ENCODE results near the gene FXYD1. TPM values are rescaled to one million over a fixed set of nuclear protein-coding genes. Genes with fewer than 3 reads are reported as not detected.
A peak's percentile ranks its signal among the peaks of the same experiment; 100 is the strongest.
"Not testable (repeated sequence)": the region's sequence is repeated elsewhere in the genome, so short reads cannot be mapped to it uniquely, and the experiment has no call there.

The FXYD1 gene
- total RNA-seq (2014; rRNA removed; shearing (Covaris generic)) = not detected in 2 replicates

DNA sequence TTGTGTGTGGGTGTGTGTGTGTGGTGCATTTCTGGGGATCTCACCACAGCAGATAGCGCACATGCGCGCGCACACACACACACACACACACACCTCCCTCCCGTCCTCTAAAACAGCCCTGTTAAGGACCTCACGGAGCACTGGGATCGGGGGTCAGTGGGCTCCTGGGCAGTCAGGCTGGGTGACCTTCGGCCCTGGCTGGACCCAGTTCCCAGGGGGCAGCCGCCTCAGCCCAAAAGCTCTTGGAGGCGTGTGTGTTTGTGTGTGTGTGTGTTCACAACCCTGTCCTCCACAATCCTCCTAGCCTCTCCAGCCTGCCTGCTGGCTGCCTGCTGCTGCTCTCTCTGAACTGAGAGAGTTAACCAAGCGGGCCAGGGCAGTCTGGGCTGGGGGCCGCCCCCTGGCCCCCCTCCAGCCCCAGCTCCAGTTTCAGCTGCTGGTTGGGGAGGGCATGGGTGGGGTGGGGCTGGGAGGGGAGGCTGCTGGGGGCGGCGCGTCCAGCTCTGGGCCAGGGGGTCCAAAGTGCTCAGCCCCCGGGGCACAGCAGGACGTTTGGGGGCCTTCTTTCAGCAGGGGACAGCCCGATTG lies at the start of gene FXYD1:
Gene FXYD1 (plus strand): TSS at position 520 of the 588 bp plus-strand sequence. CDS start 1,256 bp downstream, outside the sequence.
- Histone ChIP-seq H3K36me3 (no peaks in the 10 kb centered on the region), H3K4me3 (no peak within 1 kb of the TSS), H3K9me3 (replicated peaks) (no peaks in the 10 kb centered on the region), H3K27ac (no peak within 1 kb of the TSS), H3K27me3 (peaks cover 20% of the 10 kb centered on the region), H3K4me1 (no peaks in the 10 kb centered on the region)
- DNase-seq = no peak

DNA sequence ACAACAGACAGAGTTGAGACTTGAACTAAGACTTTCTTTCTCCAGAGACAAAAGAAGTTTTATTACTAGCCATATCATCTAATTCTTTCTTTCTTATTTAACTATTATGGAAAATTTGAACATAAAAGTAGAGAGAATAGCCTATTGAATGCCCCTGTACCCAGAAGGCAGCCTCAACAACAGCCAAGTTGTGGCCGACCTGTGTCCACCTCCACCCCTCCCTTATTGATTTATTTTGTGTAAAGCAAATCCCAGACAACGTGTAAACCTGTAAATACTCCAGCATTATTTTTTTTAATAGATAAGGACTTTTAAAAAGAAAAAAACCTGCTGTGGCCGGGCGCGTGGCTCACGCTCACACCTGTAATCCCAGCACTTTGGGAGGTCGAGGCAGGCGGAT lies 49.1 kb upstream of the FXYD1 start:
- Histone ChIP-seq H3K27me3 (0 out of 2 replicates have a peak, but pooled peaks cover 2% of the 10 kb centered on the region), H3K27ac (no peak overlapping the region), H3K36me3 (no peaks in the 10 kb centered on the region), H3K4me1 (peaks cover 9% of the 10 kb centered on the region; the same call in 1 of the 2 replicates), H3K4me3 (no peak overlapping the region), H3K9me3 (replicated peaks) (no peaks in the 10 kb centered on the region)
- DNase-seq = no peak

DNA sequence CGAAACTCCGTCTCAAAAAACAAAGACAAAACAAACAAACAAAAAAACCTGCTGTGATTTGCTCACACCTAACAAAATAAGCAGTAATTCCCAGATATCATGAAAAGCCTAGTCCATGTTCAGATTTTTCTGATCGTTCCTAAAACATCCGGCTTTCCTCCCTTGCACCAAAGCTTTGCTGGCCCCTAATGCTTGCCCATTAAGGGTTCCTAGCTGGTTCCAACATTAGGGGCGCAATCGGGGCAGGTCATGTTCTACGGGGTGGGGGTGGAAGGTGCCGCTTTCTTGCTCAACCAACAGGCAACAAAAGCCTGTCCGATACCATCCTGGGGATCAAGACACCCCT lies 48.5 kb upstream of the FXYD1 start:
- no peak overlapping the region for H3K27ac ChIP-seq
- no peaks in the 10 kb centered on the region for H3K9me3 ChIP-seq (replicated peaks)
- no peaks in the 10 kb centered on the region for H3K36me3 ChIP-seq
- H3K4me1 ChIP-seq = peaks cover 9% of the 10 kb centered on the region; the same call in 1 of the 2 replicates
- no peak for DNase-seq
- H3K27me3 ChIP-seq = 0 out of 2 replicates have a peak, but pooled peaks cover 2% of the 10 kb centered on the region
- no peak overlapping the region for H3K4me3 ChIP-seq

DNA sequence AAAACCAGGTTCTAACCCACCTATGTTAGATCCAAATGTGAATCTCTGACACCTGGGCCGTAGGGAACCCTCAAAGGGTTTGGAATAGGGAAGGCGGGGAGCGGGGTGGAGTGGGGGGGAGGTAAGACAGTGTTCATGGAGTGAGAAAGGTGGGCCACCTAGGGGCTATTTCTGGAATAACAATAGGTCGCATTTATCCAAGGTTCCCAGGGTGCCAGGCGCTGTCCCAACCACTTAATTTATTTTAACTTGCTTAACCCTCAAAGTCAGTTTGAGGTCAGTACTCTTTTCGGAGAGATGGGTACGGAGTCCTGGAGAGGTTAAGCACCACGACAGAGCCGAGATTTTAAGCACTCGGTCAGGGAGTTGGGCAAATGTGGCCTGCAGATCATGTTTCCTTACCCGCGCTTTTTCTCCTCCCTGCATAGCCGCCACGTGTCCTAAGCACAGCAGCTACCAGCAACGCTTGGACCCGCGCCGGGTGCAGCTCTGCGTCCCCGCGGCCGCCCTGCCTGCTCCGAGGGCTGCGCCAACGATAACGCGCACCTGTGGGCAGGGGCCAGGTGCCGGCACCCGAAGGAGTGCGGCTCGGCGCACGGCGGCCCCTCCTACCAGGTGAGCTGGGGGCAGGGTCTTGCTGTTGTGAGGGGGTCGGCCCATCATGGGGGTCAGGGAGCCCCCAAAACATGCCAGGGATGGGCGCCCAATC lies 48.0 kb upstream of the FXYD1 start:
- Histone ChIP-seq H3K27ac (no peak overlapping the region), H3K27me3 (0 out of 2 replicates have a peak, but pooled peaks cover 2% of the 10 kb centered on the region), H3K4me3 (no peak overlapping the region), H3K36me3 (no peaks in the 10 kb centered on the region), H3K9me3 (replicated peaks) (no peaks in the 10 kb centered on the region), H3K4me1 (peaks cover 9% of the 10 kb centered on the region; the same call in 1 of the 2 replicates)
- peak; percentile 45 to 76 for DNase-seq

DNA sequence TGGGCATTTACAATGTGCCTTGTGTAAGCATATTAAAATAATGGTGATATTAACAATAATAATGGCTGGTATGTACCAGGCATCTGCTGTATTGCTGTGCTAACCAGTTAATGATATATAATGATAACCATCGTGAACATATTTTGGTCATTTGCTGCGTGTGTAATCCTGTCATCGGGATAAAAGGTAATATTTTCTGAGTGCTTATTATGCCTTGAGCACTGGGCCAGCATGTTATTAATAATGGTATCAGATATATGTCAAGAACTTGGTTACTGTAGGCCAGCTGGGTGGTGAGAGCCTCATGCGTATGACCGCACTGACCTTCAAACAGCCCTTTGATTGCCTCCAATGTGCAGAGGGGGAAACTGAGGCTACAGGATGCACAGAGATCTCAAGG lies 45.2 kb upstream of the FXYD1 start:
- Histone ChIP-seq H3K36me3 (no peaks in the 10 kb centered on the region), H3K9me3 (replicated peaks) (no peaks in the 10 kb centered on the region), H3K27me3 (0 out of 2 replicates have a peak, but pooled peaks cover 2% of the 10 kb centered on the region), H3K27ac (no peak overlapping the region), H3K4me3 (no peak overlapping the region), H3K4me1 (peaks cover 4% of the 10 kb centered on the region; the same call in 1 of the 2 replicates)
- DNase-seq = no peak

DNA sequence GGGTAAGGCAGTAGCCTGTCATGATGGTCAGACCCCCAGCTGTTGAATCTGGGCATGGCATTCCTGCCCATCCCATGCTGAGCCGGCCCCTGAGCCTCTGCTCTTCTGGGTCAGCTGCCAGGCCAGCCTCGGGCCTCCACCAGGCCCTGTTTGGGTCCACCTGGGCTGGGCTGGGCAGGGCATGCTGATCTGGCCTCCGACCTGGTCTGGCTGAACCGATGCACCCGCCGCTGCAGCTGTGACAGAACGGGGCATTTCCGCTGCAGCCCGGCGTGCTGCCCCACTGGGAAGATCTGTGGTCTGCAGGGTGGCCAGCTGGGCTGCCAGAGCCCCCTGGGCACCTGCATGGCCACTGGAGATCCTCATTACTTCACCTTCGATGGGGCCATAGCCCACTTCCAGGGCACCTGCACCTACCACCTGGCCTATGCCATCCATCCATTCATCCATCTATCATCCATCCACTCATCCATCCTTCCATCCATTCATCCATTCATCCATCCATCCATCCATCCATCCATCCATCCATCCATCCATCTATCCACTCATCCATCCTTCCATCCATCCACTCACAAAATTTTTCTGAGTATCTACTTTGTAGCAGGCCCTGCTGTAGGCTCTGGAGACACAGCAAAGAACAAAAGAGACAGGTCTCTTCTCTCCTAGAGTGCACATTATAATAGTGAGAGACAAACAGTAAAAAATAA lies 44.5 kb upstream of the FXYD1 start:
- H3K4me3 ChIP-seq = no peak overlapping the region
- no peaks in the 10 kb centered on the region for H3K9me3 ChIP-seq (replicated peaks)
- H3K27me3 ChIP-seq = 0 out of 2 replicates have a peak, but pooled peaks cover 2% of the 10 kb centered on the region
- H3K4me1 ChIP-seq = no peaks in the 10 kb centered on the region; the same call in 1 of the 2 replicates
- no peak for DNase-seq
- H3K36me3 ChIP-seq = no peaks in the 10 kb centered on the region
- H3K27ac ChIP-seq = no peak overlapping the region

DNA sequence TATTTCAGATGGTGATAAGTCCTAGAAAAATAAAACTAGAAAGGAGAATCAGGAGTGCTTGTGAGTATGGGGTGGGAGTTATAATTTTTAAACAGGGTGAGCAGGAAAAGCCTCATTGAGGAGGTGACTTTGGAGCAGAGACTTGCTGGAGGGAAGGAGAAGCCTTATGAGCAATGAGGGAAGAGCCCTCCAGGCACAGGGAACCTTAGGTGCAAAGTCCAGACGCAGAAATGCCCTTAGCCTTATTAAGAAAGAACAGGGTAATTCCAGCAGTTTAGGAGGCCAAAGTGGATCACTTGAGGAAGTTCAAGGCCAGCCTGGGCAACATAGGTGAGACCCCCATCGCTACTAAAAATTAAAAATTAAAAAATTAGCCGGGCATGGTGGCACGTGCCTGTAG lies 44.0 kb upstream of the FXYD1 start:
- Histone ChIP-seq H3K4me3 (no peak overlapping the region), H3K9me3 (replicated peaks) (no peaks in the 10 kb centered on the region), H3K36me3 (no peaks in the 10 kb centered on the region), H3K27me3 (0 out of 2 replicates have a peak, but pooled peaks cover 2% of the 10 kb centered on the region), H3K27ac (no peak overlapping the region), H3K4me1 (no peaks in the 10 kb centered on the region)
- no peak for DNase-seq

DNA sequence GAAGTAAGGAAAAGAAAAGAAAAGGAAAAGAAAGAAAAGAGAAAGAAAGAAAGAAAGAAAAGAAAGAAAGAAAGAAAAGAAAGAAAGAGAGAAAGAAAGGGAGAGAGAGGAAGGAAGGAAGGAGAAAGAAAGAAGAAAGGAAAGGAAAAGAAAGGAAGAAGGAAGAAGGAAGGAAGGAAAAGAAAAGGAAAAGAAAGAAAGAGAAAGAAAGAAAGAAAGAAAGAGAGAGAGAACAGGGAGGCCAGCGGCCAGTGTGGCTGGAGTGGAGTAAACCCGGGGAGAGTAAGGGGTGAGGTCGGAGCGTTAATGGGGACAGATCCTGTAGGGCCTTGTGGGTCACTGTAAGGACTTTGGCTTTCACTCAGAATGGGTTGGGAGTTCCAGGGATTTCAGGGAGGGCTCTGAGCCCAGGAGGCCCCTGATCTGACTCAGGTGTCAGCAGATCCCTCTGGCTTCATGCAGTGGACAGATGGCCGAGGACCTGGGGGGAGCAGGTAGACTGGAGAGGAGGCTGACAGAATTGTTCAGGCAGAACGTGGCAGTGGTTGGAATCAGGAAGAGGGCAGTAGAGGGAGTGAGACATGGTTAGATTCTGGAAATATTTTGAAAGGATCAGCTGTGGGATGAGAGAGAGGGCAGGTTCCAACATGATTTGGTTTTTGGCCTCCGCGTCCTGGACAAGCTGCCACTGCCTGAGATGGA lies 42.8 kb upstream of the FXYD1 start:
- Histone ChIP-seq H3K27ac (no peak overlapping the region), H3K4me1 (no peaks in the 10 kb centered on the region), H3K27me3 (0 out of 2 replicates have a peak, but pooled peaks cover 2% of the 10 kb centered on the region), H3K9me3 (replicated peaks) (no peaks in the 10 kb centered on the region), H3K4me3 (no peak overlapping the region), H3K36me3 (no peaks in the 10 kb centered on the region)
- DNase-seq = no peak

DNA sequence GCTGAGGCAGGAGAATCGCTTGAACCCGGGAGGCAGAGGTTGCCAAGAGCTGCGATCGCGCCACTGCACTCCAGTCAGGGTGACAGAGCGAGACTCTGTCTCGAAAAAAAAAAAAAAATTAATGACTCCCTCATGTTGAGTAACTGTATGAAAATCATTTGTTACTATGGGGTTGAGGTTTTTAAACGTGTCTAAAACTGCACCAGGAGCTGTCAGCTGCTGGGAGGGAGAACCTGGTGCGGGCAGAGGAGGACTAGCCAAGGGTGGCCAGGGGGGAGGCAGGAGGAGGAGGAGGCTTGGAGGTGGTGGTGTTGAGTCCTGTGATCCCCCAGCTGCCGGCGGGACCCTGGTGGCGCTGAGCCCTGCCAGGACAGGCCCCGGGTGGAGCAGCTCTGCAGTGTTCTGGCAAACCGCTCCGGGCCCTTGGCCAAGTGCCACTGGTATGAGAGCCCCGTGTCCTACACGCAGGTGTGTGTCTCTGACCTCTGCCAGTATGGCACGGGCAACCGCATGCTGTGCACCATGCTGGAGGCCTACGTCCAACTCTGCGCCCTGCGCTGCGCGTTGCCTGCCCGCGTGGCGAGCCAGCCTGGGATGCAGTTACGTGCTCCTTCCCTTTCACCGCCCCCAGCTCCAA lies 40.1 kb upstream of the FXYD1 start:
- H3K4me3 ChIP-seq = no peak overlapping the region
- no peak for DNase-seq

DNA sequence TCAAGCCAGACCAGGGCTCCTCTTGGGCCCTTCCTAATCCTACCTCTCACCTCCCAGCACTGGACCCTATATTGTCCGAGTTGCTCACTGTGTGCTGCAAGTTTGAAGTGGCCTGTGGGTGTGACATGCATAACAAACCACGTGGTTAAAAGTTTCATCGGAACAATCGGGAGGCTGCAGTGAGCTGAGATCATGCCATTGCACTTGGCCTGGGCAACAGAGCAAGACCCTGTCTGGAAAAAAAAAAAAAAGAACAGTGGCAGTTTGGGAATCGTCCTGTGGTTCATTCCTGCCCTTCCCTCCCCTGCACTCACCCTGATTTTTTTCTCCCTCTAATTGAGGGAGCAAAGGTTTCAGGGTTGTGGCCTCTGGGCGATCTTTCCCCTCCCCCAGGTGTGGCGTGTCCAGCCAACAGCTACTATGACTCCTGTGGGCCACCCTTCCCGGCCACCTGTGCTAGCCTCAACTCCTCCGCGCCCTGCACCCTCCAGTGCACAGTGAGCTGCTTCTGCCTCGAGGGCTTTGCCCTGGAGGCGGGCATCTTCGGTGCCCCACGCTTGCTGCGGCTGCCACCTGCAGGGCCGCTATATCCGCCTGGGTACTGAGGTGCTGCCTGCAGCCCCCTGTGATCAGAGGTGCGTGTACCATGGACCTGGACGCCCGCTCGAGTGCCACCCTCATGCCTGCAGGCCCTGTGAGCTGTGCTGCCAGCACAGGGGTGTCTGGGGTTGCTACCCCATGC lies 39.3 kb upstream of the FXYD1 start:
- no peaks in the 10 kb centered on the region for H3K36me3 ChIP-seq
- H3K4me3 ChIP-seq = no peak overlapping the region
- no peaks in the 10 kb centered on the region for H3K4me1 ChIP-seq
- H3K27me3 ChIP-seq = no peaks in the 10 kb centered on the region
- H3K9me3 ChIP-seq (replicated peaks) = no peaks in the 10 kb centered on the region
- no peak overlapping the region for H3K27ac ChIP-seq
- no peak for DNase-seq

More for the DNA sequence above, 40.1 kb upstream of the FXYD1 start:
- no peak overlapping the region for H3K27ac ChIP-seq
- H3K36me3 ChIP-seq = no peaks in the 10 kb centered on the region
- no peaks in the 10 kb centered on the region for H3K9me3 ChIP-seq (replicated peaks)
- no peaks in the 10 kb centered on the region for H3K4me1 ChIP-seq
- 0 out of 2 replicates have a peak, but pooled peaks cover 2% of the 10 kb centered on the region for H3K27me3 ChIP-seq

DNA sequence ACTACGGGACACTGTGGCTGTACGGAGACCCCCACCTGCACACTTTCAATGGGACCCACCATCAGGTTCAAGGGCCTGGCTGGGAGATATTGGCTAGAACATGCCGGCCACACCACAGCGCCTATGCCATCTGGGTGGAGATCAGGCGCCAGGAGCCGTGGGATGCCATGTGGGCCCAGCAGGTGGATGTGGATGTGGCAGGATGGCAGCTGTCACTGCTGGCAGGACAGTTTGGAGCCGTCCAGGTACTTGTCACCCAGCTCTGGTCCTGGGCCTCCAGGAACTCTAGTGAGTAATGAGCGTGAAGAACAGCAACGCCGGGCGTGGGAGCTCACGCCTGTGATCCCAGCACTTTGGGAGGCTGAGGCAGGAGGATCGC lies 38.7 kb upstream of the FXYD1 start:
- H3K9me3 ChIP-seq (replicated peaks) = no peaks in the 10 kb centered on the region
- no peaks in the 10 kb centered on the region for H3K36me3 ChIP-seq
- no peak for DNase-seq
- H3K4me3 ChIP-seq = no peak overlapping the region
- no peaks in the 10 kb centered on the region for H3K4me1 ChIP-seq
- H3K27ac ChIP-seq = no peak overlapping the region
- H3K27me3 ChIP-seq = no peaks in the 10 kb centered on the region

DNA sequence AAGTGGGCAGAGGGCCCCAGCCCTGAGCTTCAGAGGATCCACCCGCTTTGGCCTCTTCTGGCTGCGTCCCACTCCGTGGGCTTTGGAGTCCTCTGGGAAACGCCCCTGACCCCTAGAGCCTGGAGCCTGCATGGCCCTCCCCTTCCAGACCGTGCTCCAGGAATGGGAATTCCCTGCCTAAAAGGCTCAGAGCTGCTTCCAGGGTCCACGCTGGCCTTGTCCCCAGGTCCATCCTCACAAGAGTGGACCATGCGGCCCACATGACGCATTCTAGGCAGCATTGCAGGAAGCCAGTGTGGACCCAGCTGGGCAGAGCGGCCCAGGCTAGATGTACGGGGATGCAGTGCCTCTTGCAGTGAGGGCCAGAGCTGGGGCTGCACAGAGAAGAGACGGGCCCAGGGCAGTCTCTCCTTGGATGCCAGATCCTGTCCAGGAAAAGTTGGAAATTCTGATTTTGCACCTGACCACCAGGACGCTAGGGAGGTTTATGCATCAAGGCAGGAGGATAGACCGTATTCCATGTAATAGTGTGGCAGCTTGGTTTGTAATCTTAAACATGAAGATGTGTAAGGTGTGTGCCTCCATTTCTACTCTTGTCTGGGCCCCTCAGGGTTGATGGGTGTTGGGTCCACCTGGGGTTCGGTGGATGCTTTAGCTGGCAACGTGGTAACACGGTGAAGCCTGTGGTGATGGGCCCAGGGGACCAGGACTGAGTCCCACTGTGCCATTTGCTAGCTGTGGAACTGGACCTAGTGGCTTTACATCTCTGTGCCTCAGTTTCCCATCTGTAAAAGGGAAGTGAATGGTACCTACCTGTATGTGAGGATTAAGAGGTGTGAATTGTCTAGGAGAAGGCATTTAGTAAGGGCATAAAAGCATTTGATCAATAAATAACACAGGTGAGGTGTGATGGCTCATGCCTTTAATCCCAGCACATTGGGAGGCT lies 37.8 kb upstream of the FXYD1 start:
- DNase-seq = no peak
- Histone ChIP-seq H3K27ac (no peak overlapping the region), H3K27me3 (no peaks in the 10 kb centered on the region)

DNA sequence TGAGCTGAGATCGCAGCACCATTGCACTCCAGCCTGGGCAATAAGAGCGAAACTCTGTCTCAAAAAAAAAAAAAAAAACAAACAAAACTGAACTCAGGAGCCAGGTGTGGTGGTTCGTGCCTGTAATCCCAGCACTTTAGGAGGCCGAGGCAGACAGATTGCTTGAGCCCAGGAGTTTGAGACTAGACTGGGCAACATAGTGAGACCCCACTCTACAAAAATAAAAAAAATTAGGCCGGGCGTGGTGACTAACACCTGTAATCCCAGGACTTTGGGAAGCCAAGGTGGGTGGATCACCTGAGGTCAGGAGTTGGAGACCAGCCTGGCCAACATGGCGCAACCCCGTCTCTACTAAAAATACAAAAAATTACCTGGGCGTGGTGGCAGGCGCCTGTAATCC lies 36.7 kb upstream of the FXYD1 start:
- not testable (repeated sequence) for H3K27ac ChIP-seq; H3K4me3 ChIP-seq; H3K9me3 ChIP-seq (replicated peaks); H3K4me1 ChIP-seq; DNase-seq; H3K27me3 ChIP-seq; H3K36me3 ChIP-seq

More for the DNA sequence above, 37.8 kb upstream of the FXYD1 start:
- H3K4me1 ChIP-seq = no peaks in the 10 kb centered on the region
- H3K36me3 ChIP-seq = no peaks in the 10 kb centered on the region
- H3K4me3 ChIP-seq = no peak overlapping the region
- H3K9me3 ChIP-seq (replicated peaks) = no peaks in the 10 kb centered on the region
